Activated naive CD8-positive, alpha-beta T cell treated with anti-CD3 and anti-CD28 coated beads, Interleukin-2, amount 10 ng/mL, durations not matched to agents 7 days and 5 days (primary cell): Measurements from ENCODE around the gene DTX3L. TPM values are rescaled to one million over a fixed set of nuclear protein-coding genes. Genes with fewer than 3 reads are reported as not detected.
A peak's percentile ranks its signal among the peaks of the same experiment; 100 is the strongest.

ENCODE experiments used
- ATAC-seq: fragments of 150-1000 bp; cut with Tn5 transposase; one replicate; pipeline ENCODE4 v1.10.0; 2021; ENCODE audit warnings: low read depth, moderate library complexity
- POLR2A ChIA-PET: fragments of 350-600 bp; sonication (Branson Sonifier 250); formaldehyde crosslinking; loops from one replicate; lab custom pipeline; 2021; ENCODE audit warnings: antibody characterized with exemption; lab: Charles Lee
- DNase-seq: peaks from one replicate; pipeline ENCODE4 v3.0.0; 2021
- H3K27ac Mint-ChIP-seq: one replicate; pipeline ENCODE4 v1.8.0; 2022; ENCODE audit warnings: mild to moderate bottlenecking, mixed read lengths
- H3K27me3 Mint-ChIP-seq: one replicate; pipeline ENCODE4 v1.8.0; 2022; ENCODE audit warnings: mild to moderate bottlenecking, moderate library complexity, mixed read lengths
- H3K36me3 Mint-ChIP-seq: one replicate; pipeline ENCODE4 v1.8.0; 2021; ENCODE audit warnings: mild to moderate bottlenecking, mixed read lengths
- H3K4me1 Mint-ChIP-seq: one replicate; pipeline ENCODE4 v1.8.0; 2021; ENCODE audit warnings: mixed read lengths
- H3K4me3 Mint-ChIP-seq: one replicate; pipeline ENCODE4 v1.8.0; 2022; ENCODE audit warnings: mild to moderate bottlenecking, moderate library complexity, mixed read lengths
- H3K9me3 Mint-ChIP-seq: one replicate; pipeline ENCODE4 v1.8.0; 2021; ENCODE audit warnings: mixed read lengths
- total RNA-seq, 2 experiments: library from RNA; stranded (reverse); gene quantifications; one replicate each; pipeline ENCODE4 v1.2.3, GENCODE V29; 2021

Gene DTX3L
- total RNA-seq, 2 experiments from 2014 or later: 116 to 117 TPM

DNA sequence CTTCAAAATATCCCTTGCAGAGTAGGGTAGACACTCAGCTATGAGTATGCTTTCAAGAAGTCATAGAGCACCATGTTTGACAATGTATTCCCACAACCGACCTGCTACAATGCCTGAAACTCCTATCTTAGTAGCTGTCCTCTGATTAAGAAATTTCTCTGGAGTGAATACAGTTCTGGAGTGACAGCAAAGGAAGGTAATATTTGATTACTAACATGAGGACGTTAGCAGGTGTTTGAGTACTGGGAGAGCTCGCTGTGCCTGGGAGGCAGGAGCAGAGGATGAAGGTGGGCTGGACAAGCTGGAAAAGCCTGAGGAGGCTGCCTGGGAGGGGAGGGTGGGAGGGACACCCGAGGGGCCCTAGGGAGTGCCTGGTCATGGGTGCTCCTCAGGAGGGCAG is 56.3 kb downstream of the DTX3L start:
- DNase-seq: no peak
- Mint-ChIP-seq H3K9me3 (no peaks in the 10 kb centered on the region), H3K27ac (no peak overlapping the region), H3K36me3 (peaks cover 59% of the 10 kb centered on the region), H3K4me3 (no peak overlapping the region), H3K4me1 (peaks cover 5% of the 10 kb centered on the region), H3K27me3 (no peaks in the 10 kb centered on the region)
- POLR2A ChIA-PET: no interaction called here
- ATAC-seq: no peak

DNA sequence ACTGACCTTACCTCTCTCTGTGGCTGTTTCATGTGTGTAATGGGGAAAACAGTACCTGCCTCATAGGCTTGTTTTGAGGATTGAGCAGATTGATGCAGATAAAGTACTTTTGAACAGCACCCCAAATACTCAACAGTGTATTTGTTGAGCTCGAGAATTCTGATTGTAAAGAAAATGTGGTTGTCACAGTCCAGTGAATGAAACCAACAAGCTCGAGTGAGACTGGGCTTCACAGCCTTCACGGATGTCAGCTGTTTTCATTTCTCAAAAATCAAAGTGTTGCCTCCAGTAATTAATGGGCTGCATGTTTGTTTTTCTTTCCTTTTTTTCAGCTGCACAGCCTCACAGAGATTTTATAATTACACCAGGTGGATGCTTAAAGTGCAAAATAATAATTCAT is 57.0 kb downstream of the DTX3L start:
- no peaks in the 10 kb centered on the region for H3K27me3 Mint-ChIP-seq
- H3K4me1 Mint-ChIP-seq: peaks cover 5% of the 10 kb centered on the region
- ATAC-seq: no peak
- no peaks in the 10 kb centered on the region for H3K9me3 Mint-ChIP-seq
- DNase-seq: no peak
- no peak overlapping the region for H3K27ac Mint-ChIP-seq
- POLR2A ChIA-PET: no interaction called here
- peaks cover 58% of the 10 kb centered on the region for H3K36me3 Mint-ChIP-seq
- no peak overlapping the region for H3K4me3 Mint-ChIP-seq

DNA sequence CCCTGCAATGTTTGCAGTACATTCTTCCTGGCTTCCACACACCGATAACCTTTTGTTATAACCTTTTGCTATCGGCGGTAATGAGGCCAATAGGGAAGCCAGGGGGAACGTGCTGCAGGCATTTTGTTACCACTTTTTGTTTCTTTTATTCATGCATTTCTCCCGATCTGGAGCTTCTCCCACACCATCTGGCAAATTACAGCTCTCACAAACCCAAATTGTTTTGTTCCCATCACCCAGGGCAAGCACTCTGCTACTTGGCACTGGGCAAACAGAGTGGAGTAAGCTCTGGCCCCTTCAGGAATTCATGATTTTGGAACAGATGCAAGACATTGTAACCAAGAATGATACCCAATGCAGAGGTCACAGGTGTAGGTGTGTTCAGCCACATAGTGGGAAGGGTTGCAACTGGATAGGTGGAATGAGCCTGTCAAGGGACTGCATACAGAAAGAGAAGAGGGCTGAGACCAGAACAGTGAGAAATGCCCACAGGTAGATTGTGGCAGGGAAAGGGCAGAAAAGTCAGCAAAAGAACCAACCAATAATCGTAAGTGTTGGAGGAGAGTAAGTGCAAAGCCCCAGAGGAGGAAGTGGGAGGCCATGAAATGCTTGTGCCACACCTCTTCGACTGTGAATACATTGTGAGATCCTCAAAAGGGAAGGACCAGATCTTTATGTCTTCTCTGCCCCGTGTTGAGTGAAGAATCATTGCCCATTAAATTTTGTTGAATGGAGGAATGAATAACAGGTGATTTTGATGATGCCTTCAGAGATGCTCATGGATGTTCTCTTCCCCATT is 59.1 kb downstream of the DTX3L start:
- Mint-ChIP-seq H3K4me3 (no peak overlapping the region), H3K27ac (peak overlapping the region; percentile 44), H3K36me3 (peaks cover 60% of the 10 kb centered on the region), H3K9me3 (no peaks in the 10 kb centered on the region), H3K4me1 (peaks cover 5% of the 10 kb centered on the region), H3K27me3 (no peaks in the 10 kb centered on the region)
- no peak for ATAC-seq
- POLR2A ChIA-PET: no interaction called here
- no peak for DNase-seq

Other genes with a start within 250 kb of the DTX3L start
- gene CSTA, start 239.1 kb upstream of the DTX3L start, total RNA-seq: not detected
- gene MIX23, start 181.1 kb upstream of the DTX3L start, total RNA-seq: 10 to 100 TPM; 33.6 to 34.4 TPM
- 100 to 1,000 TPM; 122 to 123 TPM for gene FAM162A, start 180.2 kb upstream of the DTX3L start, total RNA-seq
- 1 to 10 TPM; 6.6 to 7.6 TPM for gene WDR5B, start 148.3 kb upstream of the DTX3L start, total RNA-seq
- 10 to 100 TPM; 53.8 to 60.6 TPM for gene KPNA1, start 49.4 kb upstream of the DTX3L start, total RNA-seq
- gene PARP9, start within 50 bp of the DTX3L start, total RNA-seq: 100 to 1,000 TPM; 107 to 114 TPM
- gene PARP15, start 13.3 kb downstream of the DTX3L start, total RNA-seq: 10 to 100 TPM; 49.1 to 52.8 TPM
- 100 to 1,000 TPM; 128 to 129 TPM for gene PARP14, start 116.5 kb downstream of the DTX3L start, total RNA-seq
- gene HSPBAP1, start 229.5 kb downstream of the DTX3L start, total RNA-seq: 10 to 100 TPM; 11.4 to 11.9 TPM
- gene SLC49A4, start 230.7 kb downstream of the DTX3L start, total RNA-seq: 1 to 10 TPM; 3.2 to 3.4 TPM